HG03354 (cell line): Measurements from ENCODE around the gene EDIL3.
"Not testable (repeated sequence)": the region's sequence is repeated elsewhere in the genome, so short reads cannot be mapped to it uniquely, and the experiment has no call there.

Experiments
- ATAC-seq: cut with Tn5 transposase; IDR thresholded peaks from one replicate; pipeline ENCODE4 v1.9.1; 2021; ENCODE audit warnings: mild to moderate bottlenecking; ENCODE audit not compliant: unreplicated experiment, poor library complexity, severe bottlenecking

The EDIL3 gene

GRCh38 chr5:84304599-84304998 is 80.1 kb downstream of the EDIL3 start:
- ATAC-seq, result no peak

DNA sequence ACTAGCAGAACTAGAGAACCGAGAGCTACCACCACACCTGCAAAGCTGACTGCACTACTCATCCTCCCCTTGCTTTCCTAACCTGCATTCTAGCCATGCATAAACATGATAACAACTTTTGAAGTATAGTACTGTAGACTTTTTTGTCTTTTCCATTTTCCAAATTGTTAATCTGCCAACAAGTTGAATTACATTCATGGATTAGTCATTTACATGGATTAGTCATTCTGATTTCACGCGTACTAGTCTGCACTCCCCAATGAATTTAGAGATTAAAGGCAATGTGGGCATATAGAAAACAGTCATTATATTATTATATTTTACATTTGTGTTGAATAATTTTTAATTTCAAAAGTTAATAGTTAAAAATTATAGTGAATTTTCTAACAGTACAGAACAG is 81.4 kb downstream of the EDIL3 start:
- no peak for ATAC-seq

DNA sequence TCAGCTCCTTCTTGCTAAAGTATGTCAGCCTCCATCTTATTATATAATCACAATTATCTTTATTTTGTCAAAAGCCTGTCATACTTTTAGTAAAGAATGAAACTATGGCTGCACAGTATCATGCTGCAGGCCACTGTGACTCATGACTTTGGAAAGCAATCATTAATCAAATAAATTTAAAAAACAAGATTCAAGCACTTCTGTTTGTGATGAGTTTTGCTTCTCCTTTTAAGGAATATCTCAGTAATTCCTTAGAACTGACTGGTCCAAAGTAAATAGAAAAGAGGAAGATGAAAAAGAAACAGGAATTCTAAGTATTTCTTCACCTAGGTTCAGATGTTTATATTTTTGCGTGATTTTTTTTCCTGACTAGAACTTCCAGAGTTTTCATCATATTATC is 83.1 kb downstream of the EDIL3 start:
- no peak for ATAC-seq

- ATAC-seq, result no peak
Observed at GRCh38 chr5:84299959-84300358, 84.7 kb downstream of the EDIL3 start.

- no peak for ATAC-seq
Observed at GRCh38 chr5:84298628-84299027, 86.1 kb downstream of the EDIL3 start.

- not testable (repeated sequence) for ATAC-seq
Observed at GRCh38 chr5:84297641-84298040, 87.0 kb downstream of the EDIL3 start.

- no peak for ATAC-seq
Observed at GRCh38 chr5:84292788-84293653, 91.7 kb downstream of the EDIL3 start.

GRCh38 chr5:84292000-84292642 is 92.6 kb downstream of the EDIL3 start:
- no peak for ATAC-seq

- ATAC-seq, result no peak
Observed at GRCh38 chr5:84290673-84291072, 94.0 kb downstream of the EDIL3 start.

GRCh38 chr5:84290161-84290560 is 94.5 kb downstream of the EDIL3 start:
- ATAC-seq, result no peak

- ATAC-seq, result peak; percentile 80
Observed at GRCh38 chr5:84287951-84288350, 96.7 kb downstream of the EDIL3 start.

GRCh38 chr5:84286662-84287061 is 98.0 kb downstream of the EDIL3 start:
- ATAC-seq, result no peak

GRCh38 chr5:84285641-84286637 is 98.7 kb downstream of the EDIL3 start:
- ATAC-seq, result no peak

DNA sequence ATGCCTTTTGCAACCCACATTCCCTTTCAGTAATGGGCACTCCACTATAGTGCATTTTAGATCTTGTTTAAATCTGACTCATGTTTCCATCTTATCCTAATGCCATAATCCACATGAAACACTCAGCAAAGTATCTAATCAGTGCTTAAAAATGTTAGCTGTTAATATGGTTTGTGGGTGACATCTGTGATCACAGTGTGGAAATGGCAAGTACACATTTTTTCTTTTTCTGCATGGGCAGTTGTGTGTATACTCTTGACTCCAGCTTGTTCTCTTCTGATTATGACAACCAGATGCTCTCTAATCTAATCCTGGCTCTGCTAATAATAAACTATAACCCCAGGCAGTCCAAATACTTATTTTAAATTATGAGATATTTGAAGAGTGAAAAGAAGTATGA is 103.3 kb downstream of the EDIL3 start:
- ATAC-seq, result no peak

GRCh38 chr5:84279234-84279633 is 105.4 kb downstream of the EDIL3 start:
- no peak for ATAC-seq

GRCh38 chr5:84275609-84276008 is 109.1 kb downstream of the EDIL3 start:
- no peak for ATAC-seq

GRCh38 chr5:84274585-84275468 is 109.9 kb downstream of the EDIL3 start:
- ATAC-seq, result no peak

GRCh38 chr5:84273517-84273883 is 111.2 kb downstream of the EDIL3 start:
- no peak for ATAC-seq
